ENCODE results near the gene PHTF2. TPM values are rescaled to one million over a fixed set of nuclear protein-coding genes. Genes with fewer than 3 reads are reported as not detected.

The PHTF2 gene
- total RNA-seq, 4 donors from 2014 or later = 16.7 to 27.6 (median 19.2) TPM

DNA sequence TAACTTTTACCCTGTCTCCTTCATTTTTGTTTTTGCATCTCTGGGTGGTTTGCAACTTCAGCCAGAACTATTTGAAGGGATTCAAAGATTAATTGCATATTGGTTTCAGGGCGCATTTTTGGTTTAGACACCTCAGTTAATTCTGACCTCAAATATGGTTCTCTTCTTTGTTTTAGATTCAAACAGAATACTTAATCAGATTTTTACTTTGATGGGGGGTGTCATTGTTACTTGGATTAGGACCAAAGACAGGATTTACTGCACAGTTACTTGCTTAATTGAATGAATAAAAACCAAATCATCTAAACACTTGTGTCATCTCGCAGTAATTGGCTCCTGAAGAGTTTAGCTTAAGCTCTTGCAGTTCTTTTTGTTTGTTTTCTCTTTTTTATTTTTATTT lies 100.9 kb downstream of the PHTF2 start:
- ATAC-seq (ENCODE audit: low FRiP score) = no peak
- TF ChIP-seq, protein P1, sequence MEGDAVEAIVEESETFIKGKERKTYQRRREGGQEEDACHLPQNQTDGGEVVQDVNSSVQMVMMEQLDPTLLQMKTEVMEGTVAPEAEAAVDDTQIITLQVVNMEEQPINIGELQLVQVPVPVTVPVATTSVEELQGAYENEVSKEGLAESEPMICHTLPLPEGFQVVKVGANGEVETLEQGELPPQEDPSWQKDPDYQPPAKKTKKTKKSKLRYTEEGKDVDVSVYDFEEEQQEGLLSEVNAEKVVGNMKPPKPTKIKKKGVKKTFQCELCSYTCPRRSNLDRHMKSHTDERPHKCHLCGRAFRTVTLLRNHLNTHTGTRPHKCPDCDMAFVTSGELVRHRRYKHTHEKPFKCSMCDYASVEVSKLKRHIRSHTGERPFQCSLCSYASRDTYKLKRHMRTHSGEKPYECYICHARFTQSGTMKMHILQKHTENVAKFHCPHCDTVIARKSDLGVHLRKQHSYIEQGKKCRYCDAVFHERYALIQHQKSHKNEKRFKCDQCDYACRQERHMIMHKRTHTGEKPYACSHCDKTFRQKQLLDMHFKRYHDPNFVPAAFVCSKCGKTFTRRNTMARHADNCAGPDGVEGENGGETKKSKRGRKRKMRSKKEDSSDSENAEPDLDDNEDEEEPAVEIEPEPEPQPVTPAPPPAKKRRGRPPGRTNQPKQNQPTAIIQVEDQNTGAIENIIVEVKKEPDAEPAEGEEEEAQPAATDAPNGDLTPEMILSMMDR (IDR thresholded peaks at IDR 0.05) = no peak
- DNase-seq (ENCODE audit: low spot score) = no peak

DNA sequence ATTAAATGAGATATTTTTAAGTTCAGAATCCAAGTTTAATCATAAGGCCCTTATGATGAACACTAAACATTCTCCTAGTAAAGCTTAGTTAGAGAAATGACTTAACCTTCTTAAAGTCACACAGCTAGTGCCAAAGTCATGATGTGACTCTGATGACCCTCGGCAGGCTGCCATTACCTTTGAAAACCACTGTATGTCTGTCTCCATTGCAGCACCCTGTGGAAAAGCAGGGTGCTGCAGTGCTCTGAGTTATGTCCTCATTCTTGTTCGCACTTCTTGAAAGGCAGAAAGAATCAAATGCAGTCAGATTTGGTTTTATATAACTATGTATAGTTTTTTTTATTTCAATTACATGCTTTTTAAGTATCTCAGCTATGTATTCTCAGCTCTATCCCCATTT lies 105.0 kb downstream of the PHTF2 start:
- TF ChIP-seq, protein P1 (IDR thresholded peaks at IDR 0.05) = no peak
- ATAC-seq (ENCODE audit: low FRiP score) (no peak), DNase-seq (ENCODE audit: low spot score) (no peak)

DNA sequence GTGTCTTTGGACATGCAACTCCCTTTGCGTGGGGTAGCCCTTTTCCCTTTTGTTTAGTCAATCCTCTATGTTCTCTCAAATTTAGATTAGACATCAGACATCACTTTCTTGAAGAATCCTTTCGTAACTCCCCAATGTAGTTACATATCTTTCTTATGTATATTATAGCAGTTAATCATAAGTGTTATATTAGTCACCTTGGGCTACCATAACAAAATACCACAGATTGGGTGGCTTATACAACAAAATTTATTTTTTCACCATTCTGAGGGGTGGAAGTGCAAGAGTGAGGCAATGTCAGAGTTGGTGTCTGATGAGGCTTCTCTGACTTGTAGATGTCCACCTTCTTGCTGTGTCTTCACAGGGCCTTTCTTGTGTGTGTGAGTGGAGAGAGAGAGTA lies 105.7 kb downstream of the PHTF2 start:
- DNase-seq (ENCODE audit: low spot score) (no peak), ATAC-seq (ENCODE audit: low FRiP score) (no peak)
- TF ChIP-seq, protein P1 (IDR thresholded peaks at IDR 0.05) = no peak

DNA sequence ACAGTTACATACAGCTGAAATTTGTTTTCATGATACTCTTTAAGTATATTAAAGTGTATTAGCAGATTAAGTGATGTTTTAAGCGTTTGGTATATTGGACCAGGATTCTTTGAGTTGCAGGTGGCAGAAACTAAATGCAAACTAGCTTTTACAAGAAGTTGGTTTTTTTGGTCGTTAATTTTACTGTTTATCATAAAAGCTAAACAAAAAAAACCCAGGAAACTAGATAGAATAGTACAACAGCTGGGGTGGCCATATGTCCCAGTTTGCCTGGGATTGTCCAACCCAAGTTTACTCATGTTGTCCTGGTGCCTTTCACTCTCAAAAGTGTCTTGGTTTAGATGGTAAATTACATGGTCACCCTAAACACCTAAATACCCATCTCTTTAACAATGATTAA lies 108.7 kb downstream of the PHTF2 start:
- no peak for ATAC-seq (ENCODE audit: low FRiP score)
- TF ChIP-seq, protein P1 (IDR thresholded peaks at IDR 0.05) = no peak
- no peak for DNase-seq (ENCODE audit: low spot score)

DNA sequence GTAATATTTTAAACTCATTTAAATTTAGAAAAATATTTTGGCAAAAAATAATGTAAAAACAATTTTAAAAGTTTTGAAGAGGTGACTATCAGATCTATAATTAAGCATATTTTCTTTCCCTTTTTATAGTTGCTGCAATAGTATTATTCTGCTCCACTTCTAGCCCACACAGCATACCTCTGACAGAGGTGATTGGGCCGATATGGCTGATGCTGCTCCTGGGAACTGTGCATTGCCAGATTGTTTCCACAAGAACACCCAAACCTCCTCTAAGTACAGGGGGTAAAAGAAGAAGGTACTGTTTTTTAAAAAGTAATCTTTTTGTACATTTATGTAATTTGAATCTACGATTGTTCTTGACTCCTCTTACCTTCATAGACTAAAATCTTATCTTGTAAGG lies 110.1 kb downstream of the PHTF2 start:
- DNase-seq (ENCODE audit: low spot score) (no peak), ATAC-seq (ENCODE audit: low FRiP score) (no peak)
- TF ChIP-seq, protein P1 (IDR thresholded peaks at IDR 0.05) = no peak

DNA sequence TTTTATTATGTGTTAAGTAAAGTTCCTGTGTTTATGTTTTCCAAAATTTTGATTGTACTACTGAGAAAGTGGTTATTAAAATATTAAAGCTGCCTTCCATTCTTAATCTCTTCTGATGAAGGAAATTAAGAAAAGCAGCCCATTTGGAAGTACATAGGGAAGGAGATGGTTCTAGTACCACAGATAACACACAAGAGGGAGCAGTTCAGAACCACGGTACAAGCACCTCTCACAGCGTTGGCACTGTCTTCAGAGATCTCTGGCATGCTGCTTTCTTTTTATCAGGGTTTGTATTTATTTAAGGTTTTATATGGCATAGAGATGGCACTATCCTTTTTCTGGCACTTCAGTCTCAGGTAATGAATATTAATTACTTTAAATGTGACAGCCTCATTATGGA lies 111.6 kb downstream of the PHTF2 start:
- DNase-seq (ENCODE audit: low spot score) = no peak
- TF ChIP-seq, protein P1 (IDR thresholded peaks at IDR 0.05) = no peak
- no peak for ATAC-seq (ENCODE audit: low FRiP score)

DNA sequence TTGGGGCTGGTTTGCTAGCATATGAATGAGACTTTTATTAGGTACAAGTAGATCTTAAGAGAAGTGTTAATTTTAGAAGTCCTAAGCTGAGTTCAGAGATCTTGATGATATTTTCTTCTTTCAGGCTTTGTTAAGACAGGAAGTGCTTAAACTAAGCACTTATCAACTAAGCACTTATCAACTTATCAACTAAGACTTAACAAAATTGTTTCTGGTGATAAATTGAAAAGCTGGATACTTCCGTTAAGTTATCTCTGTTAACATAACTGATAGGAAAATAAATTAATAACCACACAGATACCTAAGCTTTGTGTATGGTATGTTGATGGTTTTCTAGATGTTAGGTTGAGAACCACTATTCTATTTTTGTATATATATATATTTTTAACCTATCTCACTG lies 113.7 kb downstream of the PHTF2 start:
- TF ChIP-seq, protein P1 (IDR thresholded peaks at IDR 0.05) = no peak
- ATAC-seq (ENCODE audit: low FRiP score) (no peak), DNase-seq (ENCODE audit: low spot score) (no peak)

All from omental fat pad (tissue), 4 donors.